ENCODE data around the gene TBRG1.
"Not testable (repeated sequence)": the region's sequence is repeated elsewhere in the genome, so short reads cannot be mapped to it uniquely, and the experiment has no call there.

Gene TBRG1, protein sequence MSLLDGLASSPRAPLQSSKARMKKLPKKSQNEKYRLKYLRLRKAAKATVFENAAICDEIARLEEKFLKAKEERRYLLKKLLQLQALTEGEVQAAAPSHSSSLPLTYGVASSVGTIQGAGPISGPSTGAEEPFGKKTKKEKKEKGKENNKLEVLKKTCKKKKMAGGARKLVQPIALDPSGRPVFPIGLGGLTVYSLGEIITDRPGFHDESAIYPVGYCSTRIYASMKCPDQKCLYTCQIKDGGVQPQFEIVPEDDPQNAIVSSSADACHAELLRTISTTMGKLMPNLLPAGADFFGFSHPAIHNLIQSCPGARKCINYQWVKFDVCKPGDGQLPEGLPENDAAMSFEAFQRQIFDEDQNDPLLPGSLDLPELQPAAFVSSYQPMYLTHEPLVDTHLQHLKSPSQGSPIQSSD

GRCh38 chr11:124622531-124623451 is at the start of gene TBRG1:
TSS of gene TBRG1 (plus strand) at chr11:124622864. CDS start at chr11:124623084, 220 bp downstream.
- peak; percentile 97 for DNase-seq

GRCh38 chr11:124577716-124578427 is 44.8 kb upstream of the TBRG1 start:
- DNase-seq = no peak

DNA sequence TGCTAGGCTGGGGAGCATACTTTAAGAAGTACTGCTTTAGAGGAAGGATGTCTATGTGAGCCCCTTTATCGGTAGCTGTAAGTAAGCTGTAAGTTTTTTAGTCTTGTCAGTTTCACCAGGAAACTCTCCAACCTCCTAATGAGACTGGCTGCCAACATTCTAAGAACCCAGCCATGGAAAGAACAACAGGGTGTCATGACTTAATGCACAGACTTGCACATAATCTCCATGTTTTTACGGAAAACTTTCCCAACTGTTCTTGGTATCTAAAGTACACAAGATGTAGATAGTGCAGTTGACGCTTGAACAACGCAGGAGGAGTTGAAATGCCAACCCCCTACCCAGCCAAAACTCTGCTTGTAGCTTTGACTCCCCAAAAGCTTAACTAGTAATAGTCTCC is 43.9 kb upstream of the TBRG1 start:
- no peak for DNase-seq

GRCh38 chr11:124581817-124582216 is 40.8 kb upstream of the TBRG1 start:
- peak; percentile 5 for DNase-seq

DNA sequence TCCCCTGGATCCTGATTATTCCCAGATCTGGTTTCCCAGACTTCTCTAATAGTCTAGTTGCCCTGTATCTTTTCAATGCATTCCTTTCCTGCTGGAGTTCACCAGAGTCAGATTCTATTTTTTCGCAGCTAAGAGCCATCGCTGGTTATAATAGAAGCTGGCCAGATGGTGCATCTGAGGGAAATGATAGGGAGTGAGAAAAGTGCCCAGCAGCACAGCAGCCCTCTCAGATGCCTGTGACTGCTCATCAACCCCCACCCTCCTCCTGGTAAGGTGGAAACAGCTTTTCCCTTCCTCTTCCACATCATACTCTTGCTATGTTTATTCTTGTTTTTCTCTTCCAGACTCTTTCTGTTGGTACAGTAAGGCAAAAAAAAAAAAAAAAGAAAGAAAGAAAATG is 40.1 kb upstream of the TBRG1 start:
- no peak for DNase-seq

DNA sequence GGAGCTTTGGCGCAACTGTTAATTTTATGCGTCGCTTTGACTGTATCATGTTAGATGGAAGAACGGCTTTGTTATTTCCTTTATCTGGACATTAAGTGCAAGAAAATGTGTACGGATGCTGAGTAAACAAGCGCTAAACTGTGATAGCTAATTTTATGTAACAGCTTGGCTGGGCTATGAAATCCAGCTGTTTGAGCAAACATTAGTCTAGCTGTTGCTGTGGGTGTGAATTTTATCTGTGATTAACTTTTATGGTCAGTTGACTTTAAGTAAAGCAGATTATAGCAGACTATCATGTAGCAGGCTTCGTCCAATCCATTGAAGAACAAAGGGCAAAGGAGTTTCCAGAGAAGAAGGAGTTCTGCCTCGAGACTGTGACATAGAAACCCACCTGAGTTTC is 38.9 kb upstream of the TBRG1 start:
- no peak for DNase-seq

DNA sequence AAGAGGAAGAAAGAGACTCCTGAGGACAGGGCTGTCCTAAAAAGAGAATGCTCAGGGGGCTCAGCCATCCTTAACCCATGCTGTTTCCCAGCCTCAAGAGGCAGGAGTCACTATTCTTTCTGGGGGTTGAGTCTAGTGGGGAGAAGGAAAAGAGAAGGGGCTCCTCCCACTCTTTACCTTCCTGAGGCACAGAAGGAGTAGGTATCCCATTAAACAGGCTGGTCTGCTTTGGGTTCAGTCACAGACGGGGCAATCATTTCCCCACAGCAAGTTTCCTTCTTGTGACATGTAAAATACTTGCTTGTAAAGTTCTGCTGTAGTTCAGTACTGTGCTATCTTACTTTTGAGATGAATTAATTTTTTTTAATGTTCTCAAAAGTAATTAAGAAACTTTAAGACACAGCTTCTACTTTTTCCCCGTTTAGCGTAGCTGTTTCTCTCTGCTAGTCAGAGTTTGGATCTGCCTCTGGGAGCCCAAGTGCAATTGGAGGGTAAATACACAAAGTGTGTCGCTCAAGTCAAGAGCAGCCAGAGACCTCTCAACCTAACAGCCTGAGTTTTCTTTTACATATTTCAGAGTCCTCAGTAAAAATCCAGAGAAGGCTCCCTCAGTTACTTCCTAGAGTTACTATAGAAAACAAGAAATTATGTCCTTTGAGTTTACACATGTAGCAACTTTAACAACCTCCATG is 37.8 kb upstream of the TBRG1 start:
- no peak for DNase-seq

GRCh38 chr11:124586238-124586860 is 36.3 kb upstream of the TBRG1 start:
- DNase-seq = peak; percentile 78

DNA sequence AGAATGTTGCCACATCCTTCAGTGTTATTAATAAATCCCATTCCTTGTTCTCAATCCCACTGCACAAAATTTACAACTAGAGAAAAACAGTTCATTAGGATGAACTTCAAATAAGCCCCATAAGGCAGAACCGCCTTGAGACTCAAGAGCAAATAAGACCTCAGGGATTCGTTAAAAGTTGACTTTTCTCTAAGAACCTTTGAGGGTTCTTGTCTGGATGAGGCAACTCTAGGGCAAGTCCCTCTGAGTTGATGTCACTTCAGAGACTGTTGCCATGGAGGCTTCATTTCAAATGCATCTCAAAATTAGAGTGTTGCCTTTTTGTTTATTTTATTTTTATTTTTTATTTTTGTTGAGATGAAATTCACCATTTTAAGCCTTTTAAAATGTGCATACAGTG is 31.2 kb upstream of the TBRG1 start:
- DNase-seq = no peak

- DNase-seq = no peak
Observed at GRCh38 chr11:124592627-124593026, 30.0 kb upstream of the TBRG1 start.

- no peak for DNase-seq
Observed at GRCh38 chr11:124595302-124595701, 27.4 kb upstream of the TBRG1 start.

DNA sequence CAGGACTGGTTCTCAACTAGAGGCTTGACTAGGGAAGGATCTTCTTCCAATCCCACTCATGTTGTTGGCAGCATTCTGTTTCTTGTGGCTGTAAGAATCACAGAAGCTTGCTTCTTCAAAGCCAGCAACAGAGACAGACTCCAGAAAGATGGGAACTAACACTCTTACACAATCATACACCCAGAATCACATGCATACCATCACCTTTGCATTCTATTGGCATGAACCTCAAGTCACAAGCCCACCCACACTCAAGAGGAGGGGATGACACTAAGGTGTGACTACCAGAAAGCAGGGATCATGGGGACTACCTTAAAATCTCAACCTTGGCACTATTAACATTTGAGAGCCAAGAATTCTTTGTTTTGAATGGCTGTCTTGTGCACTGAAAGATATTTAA is 25.0 kb upstream of the TBRG1 start:
- DNase-seq = no peak

DNA sequence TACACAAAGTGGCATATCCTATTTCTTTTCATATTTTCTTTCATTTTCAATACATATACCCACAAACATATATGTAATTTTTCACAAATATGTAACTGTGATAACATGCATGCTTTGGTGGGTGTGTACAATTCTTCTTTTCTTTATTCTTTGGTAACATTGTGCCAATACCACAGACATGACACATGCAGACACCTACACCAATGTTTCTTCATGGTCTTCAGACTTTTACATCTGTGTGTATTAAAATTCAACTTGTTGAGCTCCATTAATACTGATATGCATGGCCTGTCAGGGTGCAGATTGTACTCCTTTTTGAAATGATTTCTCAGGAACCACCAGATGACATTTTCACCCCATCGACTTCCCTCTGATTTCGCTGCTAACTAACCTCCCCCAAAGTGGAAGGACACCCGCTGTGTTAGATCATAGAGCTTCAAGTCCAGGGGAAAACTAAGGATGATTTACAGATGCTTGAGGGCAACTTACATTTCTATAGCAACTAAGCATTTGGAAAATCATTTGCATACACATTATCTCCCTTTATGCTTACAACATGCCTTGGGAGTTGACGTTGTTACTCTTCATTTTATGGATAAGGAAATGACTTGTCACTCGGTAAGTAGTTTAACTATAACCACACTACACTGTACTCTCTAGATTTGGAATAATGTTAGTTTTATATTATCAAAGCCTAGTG is 21.9 kb upstream of the TBRG1 start:
- no peak for DNase-seq

DNA sequence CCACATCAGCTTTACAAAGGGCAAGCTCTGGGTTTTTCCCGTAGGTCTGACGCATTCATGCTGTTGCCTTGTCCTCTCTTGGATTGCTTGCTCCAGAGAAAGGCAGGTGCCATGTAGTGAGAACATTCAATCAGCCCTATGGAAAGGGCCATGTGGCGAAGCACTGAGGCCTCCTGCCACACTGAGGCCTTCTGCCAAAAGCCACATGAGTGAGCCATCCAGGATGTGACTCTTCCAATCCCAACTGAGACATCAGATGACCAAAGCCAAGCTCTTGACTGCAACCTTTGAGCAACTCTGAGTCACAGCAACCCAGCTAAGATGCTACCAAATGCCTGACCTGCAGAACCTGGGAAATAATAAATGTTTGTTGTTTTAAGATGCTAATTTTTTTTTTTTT is 20.5 kb upstream of the TBRG1 start:
- no peak for DNase-seq

- not testable (repeated sequence) for DNase-seq
Observed at GRCh38 chr11:124602723-124603122, 19.9 kb upstream of the TBRG1 start.

DNA sequence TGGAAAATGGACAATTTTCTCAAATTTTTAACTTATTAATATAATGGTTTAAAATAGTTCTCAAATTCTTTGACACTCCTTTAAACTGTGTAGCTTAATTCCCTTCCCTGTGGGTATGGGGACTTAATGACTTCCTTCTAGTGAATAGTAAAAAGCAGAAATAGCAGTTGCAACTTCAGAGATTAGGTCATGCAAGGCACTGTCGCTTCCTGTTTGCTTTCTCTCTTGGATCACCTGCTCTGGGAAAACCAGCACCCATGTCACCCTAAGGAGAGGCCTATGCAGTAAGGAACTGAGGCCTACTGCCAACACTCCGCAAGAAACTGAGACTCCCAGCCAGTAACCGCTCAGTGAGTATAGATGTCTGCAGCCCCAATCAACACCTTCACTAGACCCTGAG is 16.9 kb upstream of the TBRG1 start:
- peak; percentile 50 for DNase-seq

GRCh38 chr11:124608147-124608546 is 14.5 kb upstream of the TBRG1 start:
- DNase-seq = peak; percentile 11

- DNase-seq = no peak
Observed at GRCh38 chr11:124610295-124610694, 12.4 kb upstream of the TBRG1 start.

DNA sequence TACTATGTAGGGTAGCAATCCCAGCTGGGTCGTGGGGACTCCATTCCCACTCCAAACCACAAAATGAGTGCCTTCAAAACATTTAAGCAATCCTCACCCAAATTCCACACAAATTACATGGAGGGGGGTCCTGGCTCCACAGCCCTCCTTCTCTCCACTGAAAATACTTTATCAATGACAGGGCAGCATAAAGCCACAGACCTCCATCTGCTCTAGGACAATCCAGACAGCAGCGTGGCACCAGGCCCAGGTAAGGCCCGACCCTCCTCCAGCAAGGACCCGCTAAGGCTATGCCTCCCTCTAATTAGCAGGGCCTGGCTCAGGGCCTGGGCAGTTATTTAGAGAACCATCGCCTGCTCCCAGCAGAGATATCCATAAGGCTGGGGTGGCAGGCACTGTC is 11.6 kb upstream of the TBRG1 start, which contains the start of gene PANX3:
Gene PANX3, plus strand, starts transcription at position 365 of the 400 bp plus-strand sequence. CDS start 129 bp downstream, outside the sequence.
- no peak for DNase-seq

- no peak for DNase-seq
Observed at GRCh38 chr11:124612045-124612444, 10.6 kb upstream of the TBRG1 start.

DNA sequence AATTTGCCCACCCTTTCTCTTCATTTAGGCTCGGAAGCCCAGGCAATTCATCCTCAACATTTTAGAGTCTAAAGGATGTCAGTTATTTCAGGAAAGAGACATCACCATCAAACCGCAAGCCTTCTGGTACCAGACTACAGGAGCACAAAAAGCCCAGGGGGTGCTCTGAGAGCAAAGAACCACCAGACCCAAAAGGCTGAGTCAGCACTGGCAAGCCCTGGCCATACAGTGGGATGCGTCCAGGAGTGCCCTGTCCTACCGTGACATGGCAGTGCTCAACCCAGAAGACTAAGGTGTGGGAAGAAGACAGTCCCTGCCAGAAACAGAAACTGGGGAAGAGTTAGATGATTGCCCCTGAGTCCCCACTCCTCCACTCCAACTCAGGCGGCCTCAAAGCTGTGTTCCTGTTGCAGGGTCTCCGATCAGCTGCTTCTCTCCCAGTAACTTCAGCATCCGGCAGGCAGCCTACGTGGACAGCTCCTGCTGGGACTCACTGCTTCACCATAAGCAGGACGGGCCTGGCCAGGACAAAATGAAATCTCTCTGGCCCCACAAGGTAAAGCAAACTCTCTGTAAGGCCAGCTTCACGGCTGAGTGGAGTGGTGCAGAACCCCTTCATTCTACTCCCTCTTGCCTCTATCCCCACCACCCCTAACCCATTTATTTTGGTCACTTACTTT is 10.0 kb upstream of the TBRG1 start:
- DNase-seq = no peak

All from hematopoietic multipotent progenitor cell treated with erythropoietin and hydrocortisone succinate and interleukin-3 and kit ligand, for 4 days (in vitro differentiated cells).